ENCODE data around the gene HDAC4.

Gene HDAC4

GRCh38 chr2:239008004-239008403 is 392.8 kb downstream of the HDAC4 start:
- no peak overlapping the region for H2AFZ ChIP-seq (ENCODE audit: low read depth, low read length, severe bottlenecking)
- no peaks in the 10 kb centered on the region for H4K20me1 ChIP-seq (ENCODE audit: low read depth, low read length)
- no peaks in the 10 kb centered on the region for H3K36me3 ChIP-seq (ENCODE audit: low read length)
- H3K4me3 ChIP-seq (ENCODE audit: insufficient read depth, low read length, poor library complexity, severe bottlenecking): no peak overlapping the region
- H3F3A ChIP-seq (ENCODE audit: insufficient read depth): no peaks in the 10 kb centered on the region
- H3K9ac ChIP-seq (ENCODE audit: low read length): no peak overlapping the region
- H3K27me3 ChIP-seq (ENCODE audit: low read length): no peaks in the 10 kb centered on the region
- no peaks in the 10 kb centered on the region for H3K9me3 ChIP-seq (ENCODE audit: insufficient read depth, low read length)
- no peak for TF ChIP-seq EZH2phosphoT487 (conservative IDR thresholded peaks at IDR 0.05; ENCODE audit: low read length)
- TF ChIP-seq CTCF (IDR thresholded peaks at IDR 0.05; ENCODE audit: insufficient read depth, low read length, poor library complexity, severe bottlenecking): no peak
- H3K27ac ChIP-seq (ENCODE audit: low read depth, low read length): no peak overlapping the region
- no peak overlapping the region for H3K4me2 ChIP-seq (ENCODE audit: low read depth, low read length, poor library complexity, severe bottlenecking)
- H3K9me2 ChIP-seq (replicated peaks; ENCODE audit: insufficient read depth, low read length): no peaks in the 10 kb centered on the region
- no peaks in the 10 kb centered on the region for H3K79me2 ChIP-seq (ENCODE audit: insufficient read depth, low read length)

GRCh38 chr2:239006622-239007285 is 394.1 kb downstream of the HDAC4 start:
- no peaks in the 10 kb centered on the region for H3K36me3 ChIP-seq (ENCODE audit: low read length)
- no peak for TF ChIP-seq EZH2phosphoT487 (conservative IDR thresholded peaks at IDR 0.05; ENCODE audit: low read length)
- no peak for TF ChIP-seq CTCF (IDR thresholded peaks at IDR 0.05; ENCODE audit: insufficient read depth, low read length, poor library complexity, severe bottlenecking)
- H3K9me3 ChIP-seq (ENCODE audit: insufficient read depth, low read length): no peaks in the 10 kb centered on the region

GRCh38 chr2:239005586-239005985 is 395.2 kb downstream of the HDAC4 start:
- H3K27ac ChIP-seq (ENCODE audit: low read depth, low read length): no peak overlapping the region
- no peaks in the 10 kb centered on the region for H3K9me3 ChIP-seq (ENCODE audit: insufficient read depth, low read length)
- no peaks in the 10 kb centered on the region for H3K36me3 ChIP-seq (ENCODE audit: low read length)
- H3K9me2 ChIP-seq (replicated peaks; ENCODE audit: insufficient read depth, low read length): no peaks in the 10 kb centered on the region
- no peak overlapping the region for H3K4me3 ChIP-seq (ENCODE audit: insufficient read depth, low read length, poor library complexity, severe bottlenecking)
- H3K4me2 ChIP-seq (ENCODE audit: low read depth, low read length, poor library complexity, severe bottlenecking): no peak overlapping the region
- H3K27me3 ChIP-seq (ENCODE audit: low read length): no peaks in the 10 kb centered on the region
- H2AFZ ChIP-seq (ENCODE audit: low read depth, low read length, severe bottlenecking): no peak overlapping the region
- H3F3A ChIP-seq (ENCODE audit: insufficient read depth): no peaks in the 10 kb centered on the region
- no peak for TF ChIP-seq CTCF (IDR thresholded peaks at IDR 0.05; ENCODE audit: insufficient read depth, low read length, poor library complexity, severe bottlenecking)
- no peak for TF ChIP-seq EZH2phosphoT487 (conservative IDR thresholded peaks at IDR 0.05; ENCODE audit: low read length)
- no peak overlapping the region for H3K9ac ChIP-seq (ENCODE audit: low read length)
- H3K79me2 ChIP-seq (ENCODE audit: insufficient read depth, low read length): no peaks in the 10 kb centered on the region
- H4K20me1 ChIP-seq (ENCODE audit: low read depth, low read length): no peaks in the 10 kb centered on the region

More at GRCh38 chr2:239006622-239007285, 394.1 kb downstream of the HDAC4 start:
- no peak overlapping the region for H2AFZ ChIP-seq (ENCODE audit: low read depth, low read length, severe bottlenecking)
- no peaks in the 10 kb centered on the region for H3K27me3 ChIP-seq (ENCODE audit: low read length)
- H3K4me3 ChIP-seq (ENCODE audit: insufficient read depth, low read length, poor library complexity, severe bottlenecking): no peak overlapping the region
- H3K9ac ChIP-seq (ENCODE audit: low read length): no peak overlapping the region
- no peaks in the 10 kb centered on the region for H3F3A ChIP-seq (ENCODE audit: insufficient read depth)
- H3K4me2 ChIP-seq (ENCODE audit: low read depth, low read length, poor library complexity, severe bottlenecking): no peak overlapping the region
- H3K9me2 ChIP-seq (replicated peaks; ENCODE audit: insufficient read depth, low read length): no peaks in the 10 kb centered on the region
- H3K79me2 ChIP-seq (ENCODE audit: insufficient read depth, low read length): no peaks in the 10 kb centered on the region
- no peak overlapping the region for H3K27ac ChIP-seq (ENCODE audit: low read depth, low read length)
- no peaks in the 10 kb centered on the region for H4K20me1 ChIP-seq (ENCODE audit: low read depth, low read length)
